ENCODE measurements around the gene SH3BP4. TPM values are rescaled to one million over a fixed set of nuclear protein-coding genes. Genes with fewer than 3 reads are reported as not detected.

SH3BP4 gene
- total RNA-seq, 1 experiment from 2014 or later, result 35.5 TPM

GRCh38 chr2:235097196-235097595 is 145.4 kb downstream of the SH3BP4 start:
- Histone ChIP-seq H3K27ac (no peak overlapping the region), H3K36me3 (no peaks in the 10 kb centered on the region), H3K4me1 (peaks cover 17% of the 10 kb centered on the region), H3K4me3 (no peak overlapping the region), H3K9me3 (replicated peaks) (0 out of 2 replicates have a peak, but pooled peaks cover 3% of the 10 kb centered on the region), H3K27me3 (no peaks in the 10 kb centered on the region)
- no peak for DNase-seq

DNA sequence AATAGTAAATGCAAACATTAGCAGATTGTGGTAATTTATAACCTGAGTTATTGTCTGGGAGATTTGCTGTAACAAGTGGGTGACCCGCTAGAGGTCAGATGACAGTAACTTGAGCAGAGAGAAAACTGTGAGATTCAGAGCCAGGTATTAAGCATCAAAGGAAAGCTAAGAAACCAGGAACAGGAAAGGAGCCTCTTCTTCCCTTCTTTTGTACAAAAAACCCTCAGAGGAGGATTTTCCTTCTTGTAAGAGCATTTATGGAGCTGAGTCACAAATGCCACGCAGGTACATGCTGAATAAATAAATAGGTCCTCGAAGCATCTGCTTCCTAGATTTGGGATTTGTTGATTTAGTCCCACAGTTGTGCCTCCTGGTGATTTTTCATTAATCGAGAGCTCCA is 146.5 kb downstream of the SH3BP4 start:
- Histone ChIP-seq H3K9me3 (replicated peaks) (0 out of 2 replicates have a peak, but pooled peaks cover 3% of the 10 kb centered on the region), H3K27me3 (no peaks in the 10 kb centered on the region), H3K4me3 (no peak overlapping the region), H3K4me1 (peaks cover 17% of the 10 kb centered on the region), H3K36me3 (no peaks in the 10 kb centered on the region), H3K27ac (no peak overlapping the region)
- peak in 1 of 2 experiments; percentile 27 for DNase-seq

- H3K9me3 ChIP-seq (replicated peaks), result 0 out of 2 replicates have a peak, but pooled peaks cover 3% of the 10 kb centered on the region
- no peaks in the 10 kb centered on the region for H3K27me3 ChIP-seq
- peaks cover 17% of the 10 kb centered on the region for H3K4me1 ChIP-seq
- H3K4me3 ChIP-seq, result no peak overlapping the region
- H3K36me3 ChIP-seq, result no peaks in the 10 kb centered on the region
- no peak overlapping the region for H3K27ac ChIP-seq
- no peak for DNase-seq
Measured at GRCh38 chr2:235098736-235099494, 147.1 kb downstream of the SH3BP4 start.

- no peaks in the 10 kb centered on the region for H3K9me3 ChIP-seq (replicated peaks)
- H3K36me3 ChIP-seq, result no peaks in the 10 kb centered on the region
- no peak for DNase-seq
- H3K4me1 ChIP-seq, result peaks cover 40% of the 10 kb centered on the region
- H3K27me3 ChIP-seq, result no peaks in the 10 kb centered on the region
- H3K27ac ChIP-seq, result no peak overlapping the region
- H3K4me3 ChIP-seq, result no peak overlapping the region
Measured at GRCh38 chr2:235102896-235103295, 151.1 kb downstream of the SH3BP4 start.
